Right cardiac atrium (tissue), 5 donors: Measurements from ENCODE around the gene RNF8. TPM values are rescaled to one million over a fixed set of nuclear protein-coding genes. Genes with fewer than 3 reads are reported as not detected.

Source experiments
- ATAC-seq, 2 donors: fragments of 200-7000 bp; cut with Tn5 transposase; one replicate each; pipeline versions ENCODE4 v1.8.0 to v1.9.1; 2020; ENCODE audit warnings: moderate library complexity in 2 of 2, mild to moderate bottlenecking in 1 of 2
- DNase-seq, 3 donors: peaks; one replicate each; pipeline ENCODE4 v3.0.0-alpha.2; 2020
- H3K27ac ChIP-seq: one replicate; pipeline ENCODE4 v1.5.1; 2013; ENCODE audit warnings: mild to moderate bottlenecking, low read length, control low read depth, moderate library complexity
- H3K27me3 ChIP-seq: one replicate; pipeline ENCODE4 v1.6.1; 2013; ENCODE audit not compliant: control insufficient read depth, insufficient read depth
- H3K4me1 ChIP-seq: one replicate; pipeline ENCODE4 v1.6.1; 2013; ENCODE audit warnings: low read length; ENCODE audit not compliant: control insufficient read depth, insufficient read depth
- H3K4me3 ChIP-seq: one replicate; pipeline ENCODE4 v1.5.1; 2013; ENCODE audit warnings: low read length, control low read depth
- H3K9me3 ChIP-seq: one replicate; pipeline ENCODE4 v1.6.1; 2013; ENCODE audit warnings: low read length; ENCODE audit not compliant: control insufficient read depth
- WGBS: extraction: QIAGEN DNeasy Blood & Tissue Kit; methylation state at CpG from one replicate; pipeline ENCODE4 v1.1.7; 2013; 5-methylcytosine and 5-hydroxymethylcytosine counted together
- intact Hi-C, 4 donors: fragments of 100-400 bp; cut with DNase I; formaldehyde crosslinking; loops; one replicate each; pipeline versions ENCODE4 v1.11.0 to v1.14.0; 2022 to 2023
- polyA plus RNA-seq: library from polyadenylated mRNA; stranded (reverse); fragments of 200-250 nt; gene quantifications from one replicate; pipeline ENCODE4 v1.2.3, GENCODE V29; 2013
- total RNA-seq, 4 donors: library from RNA; stranded (reverse); fragmentation: NEBNext Ultra II Directional; extraction: Animal tissue kit (Norgen Biotek cat#: 25700); gene quantifications; one replicate each; pipeline ENCODE4 v1.2.1, GENCODE V29; 2021
- donor health status: healthy with polysubstance abuse.
- donor health status: DM: no; HTN: yes; CAD: no.
- donor health status: DM: no; HTN: no; CAD: no.
- donor health status: DM: no; HTN: yes; CAD: no; lungs with severe emphysema.
- donor health status: DM: yes; HTN: yes; CAD: no.

Gene RNF8
- total and polyA plus RNA-seq, 5 donors = 15.7 to 22.9 (median 21.7) TPM

GRCh38 chr6:37406726-37407341, 53.1 kb downstream of the RNF8 start:
- H3K27ac ChIP-seq = no peak overlapping the region
- no peak overlapping the region for H3K4me3 ChIP-seq
- no peaks in the 10 kb centered on the region for H3K27me3 ChIP-seq
- no peaks in the 10 kb centered on the region for H3K9me3 ChIP-seq
- no peaks in the 10 kb centered on the region for H3K4me1 ChIP-seq
- WGBS = 47% methylated on average over 3 of the region's 3 CpGs
- intact Hi-C loops = no loop called here
- DNase-seq (no peak), ATAC-seq (no peak)

- H3K9me3 ChIP-seq = no peaks in the 10 kb centered on the region
- intact Hi-C loops = no loop called here
- H3K4me3 ChIP-seq = no peak overlapping the region
- ATAC-seq (no peak), DNase-seq (no peak)
- no peaks in the 10 kb centered on the region for H3K27me3 ChIP-seq
- WGBS = 73% methylated on average over 5 of the region's 5 CpGs
- no peaks in the 10 kb centered on the region for H3K4me1 ChIP-seq
- no peak overlapping the region for H3K27ac ChIP-seq
Observed at GRCh38 chr6:37407948-37408347, 54.2 kb downstream of the RNF8 start.

GRCh38 chr6:37409501-37409900, 55.7 kb downstream of the RNF8 start:
- no peak for DNase-seq
- WGBS = 94% methylated on average over 1 of the region's 1 CpG
- Histone ChIP-seq H3K9me3 (no peaks in the 10 kb centered on the region), H3K4me1 (no peaks in the 10 kb centered on the region), H3K27ac (no peak overlapping the region), H3K4me3 (no peak overlapping the region), H3K27me3 (no peaks in the 10 kb centered on the region)
- ATAC-seq = no peak
- intact Hi-C loops = no loop called here

- intact Hi-C loops = no loop called here
Observed at GRCh38 chr6:37417393-37417792, 63.6 kb downstream of the RNF8 start.

DNA sequence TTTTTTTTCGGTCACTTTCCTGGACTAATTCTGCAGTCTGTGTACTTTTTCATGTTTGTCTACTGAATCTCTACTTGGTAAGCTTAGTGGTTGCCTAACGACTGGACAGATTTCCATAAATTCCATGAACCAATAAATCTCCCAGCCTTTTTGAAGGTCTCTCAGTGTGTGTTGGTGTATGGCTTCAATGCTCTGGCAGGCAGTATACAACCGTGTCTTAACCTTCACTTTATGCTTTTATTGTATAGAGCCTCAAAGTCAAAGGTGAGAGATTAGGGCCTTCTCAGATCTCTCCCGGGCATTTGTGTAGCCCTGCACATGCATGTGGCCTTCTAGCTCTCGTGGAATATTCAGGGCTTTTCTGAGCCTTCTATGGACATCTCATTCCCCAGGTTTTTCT, 64.9 kb downstream of the RNF8 start:
- H3K27ac ChIP-seq = no peak overlapping the region
- ATAC-seq (no peak), DNase-seq (no peak)
- 70% methylated on average over 5 of the region's 5 CpGs for WGBS
- intact Hi-C loops = no loop called here
- H3K4me1 ChIP-seq = no peaks in the 10 kb centered on the region
- no peak overlapping the region for H3K4me3 ChIP-seq
- H3K27me3 ChIP-seq = no peaks in the 10 kb centered on the region
- H3K9me3 ChIP-seq = no peaks in the 10 kb centered on the region

More at GRCh38 chr6:37417393-37417792, 63.6 kb downstream of the RNF8 start:
- Histone ChIP-seq H3K27me3 (no peaks in the 10 kb centered on the region), H3K4me3 (no peak overlapping the region), H3K9me3 (no peaks in the 10 kb centered on the region), H3K27ac (no peak overlapping the region), H3K4me1 (no peaks in the 10 kb centered on the region)
- WGBS = 77% methylated on average over 2 of the region's 2 CpGs
- ATAC-seq (no peak), DNase-seq (no peak)

- no peak for ATAC-seq
- no peaks in the 10 kb centered on the region for H3K4me1 ChIP-seq
- no peak overlapping the region for H3K27ac ChIP-seq
- H3K27me3 ChIP-seq = no peaks in the 10 kb centered on the region
- H3K9me3 ChIP-seq = no peaks in the 10 kb centered on the region
- intact Hi-C loops = no loop called here
- no peak for DNase-seq
- WGBS = 83% methylated on average over 4 of the region's 4 CpGs
- no peak overlapping the region for H3K4me3 ChIP-seq
Observed at GRCh38 chr6:37426058-37426944, 72.5 kb downstream of the RNF8 start.

GRCh38 chr6:37426945-37427510, 73.2 kb downstream of the RNF8 start:
- Histone ChIP-seq H3K27me3 (no peaks in the 10 kb centered on the region), H3K9me3 (no peaks in the 10 kb centered on the region), H3K27ac (no peak overlapping the region), H3K4me1 (no peaks in the 10 kb centered on the region), H3K4me3 (no peak overlapping the region)
- DNase-seq = no peak
- intact Hi-C loops = no loop called here
- no peak for ATAC-seq
- WGBS = 92% methylated on average over 6 of the region's 6 CpGs

- Histone ChIP-seq H3K4me3 (no peak overlapping the region), H3K4me1 (peaks cover 5% of the 10 kb centered on the region), H3K27me3 (no peaks in the 10 kb centered on the region), H3K27ac (no peak overlapping the region), H3K9me3 (no peaks in the 10 kb centered on the region)
- intact Hi-C loops = no loop called here
- 82% methylated on average over 2 of the region's 2 CpGs for WGBS
- ATAC-seq (no peak), DNase-seq (no peak)
Observed at GRCh38 chr6:37429352-37429750, 75.6 kb downstream of the RNF8 start.

DNA sequence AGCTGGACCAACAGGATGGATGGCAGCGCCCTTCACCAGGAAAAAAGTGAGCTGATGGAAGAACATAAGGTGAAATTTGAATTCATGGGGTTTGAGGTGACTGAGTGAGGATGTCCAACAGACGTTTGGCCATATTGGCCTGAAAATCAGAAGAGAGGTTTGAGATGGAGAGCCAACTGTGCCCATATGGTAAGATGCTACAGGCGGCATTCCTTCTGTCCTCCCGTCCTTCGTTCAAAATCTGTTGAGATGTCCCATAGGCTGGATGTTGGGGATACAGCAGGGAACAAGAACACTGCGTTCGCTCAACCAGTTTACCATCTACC, 78.8 kb downstream of the RNF8 start:
- Histone ChIP-seq H3K9me3 (no peaks in the 10 kb centered on the region), H3K27ac (peak overlapping the region; percentile 82), H3K4me1 (peaks cover 5% of the 10 kb centered on the region), H3K27me3 (no peaks in the 10 kb centered on the region), H3K4me3 (peak overlapping the region; percentile 67)
- DNase-seq (no peak), ATAC-seq (peak; percentile 6)
- WGBS = 9% methylated on average over 7 of the region's 7 CpGs
- intact Hi-C loops = no loop called here

GRCh38 chr6:37432916-37433656, 79.3 kb downstream of the RNF8 start, which contains the start of gene CMTR1:
CMTR1 (plus strand) TSS chr6:37433221; CDS start chr6:37435630, 2,409 bp downstream.
- H3K4me1 ChIP-seq = peaks cover 5% of the 10 kb centered on the region
- WGBS = under 1% methylated on average over 61 of the region's 61 CpGs
- ATAC-seq (peak; percentile 99), DNase-seq (peak; percentile 97 to 99 (median 98))
- H3K27me3 ChIP-seq = no peaks in the 10 kb centered on the region
- peak within 1 kb of the TSS; percentile 82 for H3K27ac ChIP-seq
- H3K4me3 ChIP-seq = peak within 1 kb of the TSS; percentile 67
- intact Hi-C loops = no loop called here
- H3K9me3 ChIP-seq = no peaks in the 10 kb centered on the region
